ENCODE results near the gene MED31. TPM values are rescaled to one million over a fixed set of nuclear protein-coding genes. Genes with fewer than 3 reads are reported as not detected.

The MED31 gene
- total and polyA plus RNA-seq, 2 of the 13 experiments (the other 11 are each of a cell fraction or from before 2014, with no cell fraction given), result 19.0 to 20.9 TPM

DNA sequence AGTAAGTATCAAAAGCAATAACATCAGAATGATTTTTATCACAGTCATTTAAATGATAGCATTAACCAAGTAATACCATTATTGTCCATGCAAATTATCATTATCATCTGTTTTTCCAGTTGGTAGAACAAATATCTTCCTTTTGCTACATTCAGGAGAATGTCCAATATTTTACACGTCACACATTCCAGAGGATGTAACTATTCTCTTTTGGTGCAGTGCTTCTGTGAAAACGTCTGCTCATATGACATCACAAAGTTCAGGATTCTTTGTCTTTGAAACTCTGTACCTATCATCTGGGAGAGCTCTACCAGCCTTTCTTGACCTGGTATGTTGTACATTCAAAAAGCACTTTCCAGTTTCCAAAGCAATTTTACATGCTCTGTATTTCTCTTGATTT lies 54.9 kb downstream of the MED31 start:
- FAIRE-seq (no peak), ATAC-seq (no peak), DNase-seq (ENCODE audit: low spot score) (no peak)
- no peaks in the 10 kb centered on the region for H3K27me3 ChIP-seq (ENCODE audit: control insufficient read depth in 1 of 2, insufficient read depth in 2 of 2, low read length in 2 of 2)
- in situ Hi-C loops (cut with HindIII; ENCODE audit: extremely low pct_ligation_motif_present, low pct_unique_long_range_greater_than_20kb) (no loop called here), intact Hi-C loops (cut with micrococcal nuclease; ENCODE audit: unreplicated experiment) (no loop called here)
- H3K27ac ChIP-seq (ENCODE audit: extremely low read length, insufficient read depth, low read length), result no peak overlapping the region
- no peaks in the 10 kb centered on the region for H4K20me1 ChIP-seq (ENCODE audit: insufficient read depth, low read length)
- BruUV-seq (replicated peaks), result no TSS peak
- ChIA-PET CTCF (ENCODE audit: low intra/inter-chr PET ratio, low total read pairs) (no interaction called here), POLR2A (no interaction called here)
- H3K4me2 ChIP-seq (ENCODE audit: low read depth, low read length), result no peak overlapping the region
- no peaks in the 10 kb centered on the region for H3K9me3 ChIP-seq (ENCODE audit: low read length)
- peaks cover 17 to 44% of the 10 kb centered on the region in 2 experiments for H3K36me3 ChIP-seq (replicated peaks in 1 of 2; ENCODE audit: control insufficient read depth in 1 of 2, insufficient read depth in 2 of 2, low read length in 2 of 2)
- H2AFZ ChIP-seq (ENCODE audit: low read length), result no peak overlapping the region
- H3K4me3 ChIP-seq (replicated peaks in 1 of 3; ENCODE audit: insufficient read depth in 1 of 3, low read depth in 2 of 3, low read length in 3 of 3), result no peak overlapping the region
- WGBS (ENCODE audit: low lambda C conversion rate), result 91% methylated on average over 2 of the region's 2 CpGs
- no peak overlapping the region for H3K9ac ChIP-seq (ENCODE audit: insufficient read depth, low read depth, low read length)
- H3K79me2 ChIP-seq (ENCODE audit: insufficient read depth, low read length), result no peaks in the 10 kb centered on the region
- H3K4me1 ChIP-seq (ENCODE audit: insufficient read depth, low read length), result peaks cover 18% of the 10 kb centered on the region
- TF ChIP-seq SAFB2 (CRISPR knock-in tag; IDR thresholded peaks at IDR 0.05; ENCODE audit: borderline replicate concordance, low read depth), result no peak
- TF ChIP-seq ZSCAN9 (CRISPR knock-in tag; IDR thresholded peaks at IDR 0.05; ENCODE audit: borderline replicate concordance), result no peak
- TF ChIP-seq PAF1 (CRISPR knock-in tag; IDR thresholded peaks at IDR 0.05), result no peak
- TF ChIP-seq SMAD9 (CRISPR knock-in tag; IDR thresholded peaks at IDR 0.05), result no peak
- no peak for TF ChIP-seq RNF2 (conservative IDR thresholded peaks at IDR 0.05; ENCODE audit: low read depth)
- no peak for TF ChIP-seq TRAFD1 (CRISPR knock-in tag; IDR thresholded peaks at IDR 0.05; ENCODE audit: borderline replicate concordance)
- no peak for TF ChIP-seq YY1 (IDR thresholded peaks at IDR 0.05; ENCODE audit: insufficient read depth, insufficient replicate concordance, low read depth, low read length)
- no peak for TF ChIP-seq ZSCAN29 (CRISPR knock-in tag; conservative IDR thresholded peaks at IDR 0.05)
- TF ChIP-seq ELF3 (CRISPR knock-in tag; IDR thresholded peaks at IDR 0.05), result no peak
- no peak for TF ChIP-seq SOX5 (CRISPR knock-in tag; IDR thresholded peaks at IDR 0.05; ENCODE audit: borderline replicate concordance)
- no peak for TF ChIP-seq SMARCE1 (IDR thresholded peaks at IDR 0.05; ENCODE audit: borderline replicate concordance)
- no peak for TF ChIP-seq ZNF10 (CRISPR knock-in tag; IDR thresholded peaks at IDR 0.05; ENCODE audit: borderline replicate concordance, low read depth)
- no peak for TF ChIP-seq U2AF2 (IDR thresholded peaks at IDR 0.05; ENCODE audit: low read depth, low read length)

Data from HepG2 (cell line).